GM23338 (cell line): Measurements from ENCODE around the gene METTL24.

Experiments used
- CREB1 ChIP-seq: fragments of 250-450 bp; sonication (Bioruptor Pico); IDR thresholded peaks from 2 replicates; pipeline ENCODE4 v1.5.0; 2020; ENCODE audit warnings: low read depth, mild to moderate bottlenecking, moderate library complexity
- CTCF ChIP-seq, 2 experiments: fragments of 200-600 bp in 1 of 2; sonication (generic) in 1 of 2; conservative IDR thresholded peaks; 2 replicates each; pipeline versions ENCODE4 v1.5.1 to v1.6.1; 2016 to 2017; ENCODE audit warnings: antibody characterized with exemption in 2 of 2, low read depth in 2 of 2, mild to moderate bottlenecking in 2 of 2, moderate library complexity in 1 of 2
- ETS1 ChIP-seq: IDR thresholded peaks from 2 replicates; pipeline ENCODE4 v1.6.1; 2016; ENCODE audit warnings: antibody characterized with exemption
- EZH2 ChIP-seq: fragments of 200-600 bp; sonication (generic); IDR thresholded peaks from one replicate; pipeline ENCODE4 v1.8.0; 2017; ENCODE audit warnings: antibody characterized with exemption, mild to moderate bottlenecking, low read depth; ENCODE audit not compliant: unreplicated experiment
- POLR2AphosphoS5 ChIP-seq: IDR thresholded peaks from 2 replicates; pipeline ENCODE4 v1.6.1; 2016; ENCODE audit warnings: antibody characterized with exemption, low read depth
- STAT1 ChIP-seq: IDR thresholded peaks from one replicate; pipeline ENCODE4 v1.6.1; 2016; ENCODE audit warnings: antibody characterized with exemption; ENCODE audit not compliant: unreplicated experiment

GRCh38 chr6:110246900-110247546 lies 111.1 kb downstream of the METTL24 start:
- TF ChIP-seq ETS1: no peak
- no peak for TF ChIP-seq STAT1
- TF ChIP-seq CREB1 (CRISPR knock-in tag): no peak
- TF ChIP-seq EZH2: no peak
- TF ChIP-seq POLR2AphosphoS5: no peak
- no peak for TF ChIP-seq CTCF (conservative IDR thresholded peaks at IDR 0.05; ENCODE audit: low read depth in 2 of 2)
